NB4 (cell line): ENCODE measurements around the gene GATD1.

Source experiments
- MYC ChIP-seq: IDR thresholded peaks from 2 replicates; pipeline ENCODE4 v1.6.1; 2011; ENCODE audit warnings: low read depth, low read length
- POLR2A ChIP-seq: IDR thresholded peaks from 2 replicates; pipeline ENCODE4 v1.6.1; 2011; ENCODE audit warnings: mild to moderate bottlenecking; ENCODE audit not compliant: insufficient read length; ENCODE audit errors: extremely low read depth
- TF ChIP-seq, protein P1 (sequence below): IDR thresholded peaks from one replicate; pipeline ENCODE4 v1.5.1; 2012; ENCODE audit warnings: low read depth, low read length
- TF ChIP-seq, protein P2 (sequence below): IDR thresholded peaks from 2 replicates; pipeline ENCODE4 v1.6.1; 2011; ENCODE audit warnings: low read depth, low read length

DNA sequence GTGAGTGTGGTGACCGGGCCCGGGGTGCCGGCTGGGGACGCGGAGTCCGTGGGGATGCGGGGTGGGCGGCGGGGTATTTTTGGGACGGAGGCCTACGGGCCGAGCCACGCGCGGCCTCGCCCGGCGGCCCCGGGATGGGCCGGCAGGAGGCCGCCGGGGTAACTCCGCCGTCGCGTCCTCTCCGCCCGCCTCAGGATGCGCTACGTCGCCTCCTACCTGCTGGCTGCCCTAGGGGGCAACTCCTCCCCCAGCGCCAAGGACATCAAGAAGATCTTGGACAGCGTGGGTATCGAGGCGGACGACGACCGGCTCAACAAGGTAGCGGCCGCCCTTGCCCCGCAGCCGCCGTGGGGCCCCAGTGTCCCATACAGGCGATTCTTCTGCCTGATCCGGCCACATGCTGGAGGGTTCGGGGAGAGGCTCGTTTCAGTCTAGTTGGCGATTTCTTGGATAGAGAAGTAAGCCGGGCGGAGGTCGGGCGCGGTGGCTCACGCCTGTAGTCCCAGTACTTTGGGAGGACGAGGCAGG lies 32.8 kb upstream of the GATD1 start:
- TF ChIP-seq, protein P1, sequence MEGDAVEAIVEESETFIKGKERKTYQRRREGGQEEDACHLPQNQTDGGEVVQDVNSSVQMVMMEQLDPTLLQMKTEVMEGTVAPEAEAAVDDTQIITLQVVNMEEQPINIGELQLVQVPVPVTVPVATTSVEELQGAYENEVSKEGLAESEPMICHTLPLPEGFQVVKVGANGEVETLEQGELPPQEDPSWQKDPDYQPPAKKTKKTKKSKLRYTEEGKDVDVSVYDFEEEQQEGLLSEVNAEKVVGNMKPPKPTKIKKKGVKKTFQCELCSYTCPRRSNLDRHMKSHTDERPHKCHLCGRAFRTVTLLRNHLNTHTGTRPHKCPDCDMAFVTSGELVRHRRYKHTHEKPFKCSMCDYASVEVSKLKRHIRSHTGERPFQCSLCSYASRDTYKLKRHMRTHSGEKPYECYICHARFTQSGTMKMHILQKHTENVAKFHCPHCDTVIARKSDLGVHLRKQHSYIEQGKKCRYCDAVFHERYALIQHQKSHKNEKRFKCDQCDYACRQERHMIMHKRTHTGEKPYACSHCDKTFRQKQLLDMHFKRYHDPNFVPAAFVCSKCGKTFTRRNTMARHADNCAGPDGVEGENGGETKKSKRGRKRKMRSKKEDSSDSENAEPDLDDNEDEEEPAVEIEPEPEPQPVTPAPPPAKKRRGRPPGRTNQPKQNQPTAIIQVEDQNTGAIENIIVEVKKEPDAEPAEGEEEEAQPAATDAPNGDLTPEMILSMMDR: no peak
- TF ChIP-seq, protein P2, sequence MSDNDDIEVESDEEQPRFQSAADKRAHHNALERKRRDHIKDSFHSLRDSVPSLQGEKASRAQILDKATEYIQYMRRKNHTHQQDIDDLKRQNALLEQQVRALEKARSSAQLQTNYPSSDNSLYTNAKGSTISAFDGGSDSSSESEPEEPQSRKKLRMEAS: no peak
- TF ChIP-seq POLR2A (no peak), MYC (no peak)
